Left renal cortex interstitium (tissue), 4 donors: ENCODE results near the gene FGF22. TPM values are rescaled to one million over a fixed set of nuclear protein-coding genes. Genes with fewer than 3 reads are reported as not detected.
"Not testable (repeated sequence)": the region's sequence is repeated elsewhere in the genome, so short reads cannot be mapped to it uniquely, and the experiment has no call there.

Experiments
- DNase-seq, 4 donors: peaks; one replicate each; pipeline ENCODE4 v3.0.0-alpha.2; 2013; ENCODE audit warnings: low read depth in 4 of 4, low spot score in 2 of 4, missing footprints in 1 of 4
- polyA plus RNA-seq, 4 donors: library from polyadenylated mRNA; unstranded; fragments of 120-200 nt; gene quantifications; one replicate each; pipeline ENCODE4 v1.2.1, GENCODE V29; 2013; ENCODE audit not compliant: insufficient read length in 4 of 4

FGF22 gene
- polyA plus RNA-seq, 4 donors, result 0.27 to 0.96 (median 0.62) TPM

GRCh38 chr19:656751-657559 lies 17.3 kb downstream of the FGF22 start:
- no peak for DNase-seq

- DNase-seq, result no peak
These were observed 17.9 kb downstream of the FGF22 start for GRCh38 chr19:657611-658010.

- no peak for DNase-seq
These were observed 18.6 kb downstream of the FGF22 start for GRCh38 chr19:658059-658839.

- DNase-seq, result no peak
These were observed 19.5 kb downstream of the FGF22 start for GRCh38 chr19:658916-659839.

GRCh38 chr19:660793-661426 lies 21.2 kb downstream of the FGF22 start:
- DNase-seq, result no peak

- no peak for DNase-seq
These were observed 21.9 kb downstream of the FGF22 start for GRCh38 chr19:661427-662196.

- DNase-seq, result no peak
These were observed 22.7 kb downstream of the FGF22 start for GRCh38 chr19:662207-662961.

GRCh38 chr19:662962-663681 lies 23.4 kb downstream of the FGF22 start, which contains the start of gene RNF126:
RNF126 (minus strand) TSS chr19:663214; CDS start chr19:663121, 93 bp downstream.
- DNase-seq, result peak in 3 of 4 donors; percentile 53 to 78 (median 77)

GRCh38 chr19:663682-664117 lies 24.0 kb downstream of the FGF22 start:
- no peak for DNase-seq

GRCh38 chr19:664913-665443 lies 25.3 kb downstream of the FGF22 start:
- peak in 1 of 4 donors; percentile 76 for DNase-seq

GRCh38 chr19:666985-667573 lies 27.4 kb downstream of the FGF22 start:
- DNase-seq, result not testable (repeated sequence)

- DNase-seq, result not testable (repeated sequence)
These were observed 29.2 kb downstream of the FGF22 start for GRCh38 chr19:668675-669434.

GRCh38 chr19:670609-671075 lies 31.0 kb downstream of the FGF22 start:
- no peak for DNase-seq

GRCh38 chr19:674282-675151 lies 34.8 kb downstream of the FGF22 start:
- no peak for DNase-seq

- DNase-seq, result no peak
These were observed 36.3 kb downstream of the FGF22 start for GRCh38 chr19:676007-676338.
